HG03103 (cell line): ENCODE data around the gene FLYWCH1.
"Not testable (repeated sequence)": the region's sequence is repeated elsewhere in the genome, so short reads cannot be mapped to it uniquely, and the experiment has no call there.

ENCODE experiments used
- ATAC-seq: cut with Tn5 transposase; IDR thresholded peaks from one replicate; pipeline ENCODE4 v1.9.1; 2021; ENCODE audit warnings: low read depth; ENCODE audit not compliant: unreplicated experiment

Gene FLYWCH1

GRCh38 chr16:2925951-2926649 is 14.4 kb downstream of the FLYWCH1 start:
- no peak for ATAC-seq

GRCh38 chr16:2926650-2926999 is 14.9 kb downstream of the FLYWCH1 start:
- no peak for ATAC-seq

GRCh38 chr16:2927010-2927646 is 15.4 kb downstream of the FLYWCH1 start:
- no peak for ATAC-seq

GRCh38 chr16:2928151-2928550 is 16.4 kb downstream of the FLYWCH1 start:
- not testable (repeated sequence) for ATAC-seq

- ATAC-seq, result no peak
These were observed 17.1 kb downstream of the FLYWCH1 start for GRCh38 chr16:2928796-2929195.

GRCh38 chr16:2929693-2930092 is 18.0 kb downstream of the FLYWCH1 start:
- no peak for ATAC-seq

- ATAC-seq, result no peak
These were observed 18.5 kb downstream of the FLYWCH1 start for GRCh38 chr16:2930236-2930635.

- ATAC-seq, result not testable (repeated sequence)
These were observed 19.6 kb downstream of the FLYWCH1 start for GRCh38 chr16:2931231-2931914.

- ATAC-seq, result no peak
These were observed 21.4 kb downstream of the FLYWCH1 start for GRCh38 chr16:2933136-2933535.

- no peak for ATAC-seq
These were observed 22.0 kb downstream of the FLYWCH1 start for GRCh38 chr16:2933701-2934100.

- no peak for ATAC-seq
These were observed 22.7 kb downstream of the FLYWCH1 start for GRCh38 chr16:2934450-2934849.

- ATAC-seq, result no peak
These were observed 24.8 kb downstream of the FLYWCH1 start for GRCh38 chr16:2936436-2937011.

- ATAC-seq, result no peak
These were observed 25.4 kb downstream of the FLYWCH1 start for GRCh38 chr16:2937170-2937569.

- ATAC-seq, result no peak
These were observed 26.5 kb downstream of the FLYWCH1 start for GRCh38 chr16:2938206-2938605.

- no peak for ATAC-seq
These were observed 28.2 kb downstream of the FLYWCH1 start for GRCh38 chr16:2939968-2940367.

- ATAC-seq, result no peak
These were observed 30.3 kb downstream of the FLYWCH1 start for GRCh38 chr16:2942045-2942444.

- ATAC-seq, result not testable (repeated sequence)
These were observed 32.0 kb downstream of the FLYWCH1 start for GRCh38 chr16:2943716-2944115.

- ATAC-seq, result no peak
These were observed 34.9 kb downstream of the FLYWCH1 start for GRCh38 chr16:2946649-2947048.

- ATAC-seq, result no peak
These were observed 37.3 kb downstream of the FLYWCH1 start for GRCh38 chr16:2948807-2949704.

GRCh38 chr16:2949705-2950352 is 38.1 kb downstream of the FLYWCH1 start:
- ATAC-seq, result no peak
